Endothelial cell of umbilical vein (primary cell): Measurements from ENCODE around the gene KCNQ1OT1. TPM values are rescaled to one million over a fixed set of nuclear protein-coding genes. Genes with fewer than 3 reads are reported as not detected.

Experiments used
- BruUV-seq: library from RNA; stranded (reverse); fragments of 400-500 nt; replicated peaks from 2 replicates; lab custom pipeline; 2021; lab: Mats Ljungman, UMichigan
- CTCF ChIA-PET: fragments of 300-600, 350-600 bp; sonication (Branson Sonifier 250); formaldehyde crosslinking; loops from one replicate; lab custom pipeline; 2021; ENCODE audit warnings: antibody characterized with exemption, inconsistent platforms; lab: Charles Lee
- POLR2A ChIA-PET: fragments of 300-600, 350-600 bp; sonication (Branson Sonifier 250); formaldehyde crosslinking; loops from one replicate; lab custom pipeline; 2021; ENCODE audit warnings: antibody characterized with exemption, inconsistent platforms; lab: Charles Lee
- DNase-seq: peaks from one replicate; pipeline ENCODE4 v3.0.0-alpha.2; 2011; ENCODE audit warnings: low read depth, low spot score
- FAIRE-seq: peaks from 2 replicates; lab custom pipeline; 2011; peaks lifted over from hg19 to GRCh38; lab: Jason Lieb, UNC
- H2AFZ ChIP-seq: 2 replicates; pipeline ENCODE4 v1.6.0; 2012; ENCODE audit warnings: low read depth, low read length, control low read depth, inconsistent platforms
- H3K27ac ChIP-seq: 2 replicates; pipeline ENCODE4 v1.5.1; 2011; ENCODE audit warnings: low read depth, mild to moderate bottlenecking, control low read depth, low read length, moderate library complexity; ENCODE audit not compliant: insufficient read depth
- H3K27me3 ChIP-seq, 2 experiments: 2 replicates each; pipeline versions ENCODE4 v1.6.0 to v1.6.1; 2011; ENCODE audit warnings: low read length in 2 of 2, mixed read lengths in 1 of 2; ENCODE audit not compliant: control insufficient read depth in 2 of 2, insufficient read depth in 2 of 2
- H3K36me3 ChIP-seq, 2 experiments: 2 replicates in 1 of 2; 3 replicates in 1 of 2; pipeline ENCODE4 v1.5.1; 2011; ENCODE audit warnings: low read length in 2 of 2, mild to moderate bottlenecking in 1 of 2, moderate library complexity in 1 of 2; ENCODE audit not compliant: control insufficient read depth in 2 of 2, insufficient read depth in 2 of 2; ENCODE audit errors: extremely low read depth in 1 of 2
- H3K4me1 ChIP-seq: 3 replicates; pipeline ENCODE4 v1.5.1; 2011; ENCODE audit warnings: mild to moderate bottlenecking, low read length; ENCODE audit not compliant: control insufficient read depth, insufficient read depth; ENCODE audit errors: extremely low read depth
- H3K4me2 ChIP-seq: 2 replicates; pipeline ENCODE4 v1.6.1; 2011; ENCODE audit warnings: low read length, control low read depth, mixed read lengths; ENCODE audit not compliant: insufficient read depth
- H3K4me3 ChIP-seq, 3 experiments: fragments of 200-600 bp in 1 of 3; sonication (generic), shearing (Covaris generic) in 1 of 3; replicated peaks in 1 of 3; 2 replicates each; pipeline ENCODE4 v1.5.1; 2011 to 2016; ENCODE audit warnings: control low read depth in 3 of 3, low read length in 3 of 3, mild to moderate bottlenecking in 2 of 3, inconsistent platforms in 1 of 3, low read depth in 1 of 3, moderate library complexity in 1 of 3; ENCODE audit not compliant: insufficient read depth in 1 of 3
- H3K79me2 ChIP-seq: 2 replicates; pipeline ENCODE4 v1.6.0; 2012; ENCODE audit warnings: low read length, inconsistent platforms; ENCODE audit not compliant: control insufficient read depth, insufficient read depth
- H3K9ac ChIP-seq: replicated peaks from 2 replicates; pipeline ENCODE3; 2011; ENCODE audit warnings: low read length, control low read depth; ENCODE audit not compliant: insufficient read depth; ENCODE audit errors: extremely low read depth
- H3K9me1 ChIP-seq: replicated peaks from 3 replicates; pipeline ENCODE4 v1.6.0; 2011; ENCODE audit warnings: mild to moderate bottlenecking, low read length; ENCODE audit not compliant: control insufficient read depth, insufficient read depth; ENCODE audit errors: extremely low read depth
- H3K9me3 ChIP-seq: replicated peaks from 2 replicates; pipeline ENCODE4 v1.5.1; 2012; ENCODE audit warnings: low read length, inconsistent platforms; ENCODE audit not compliant: control insufficient read depth, insufficient read depth
- H4K20me1 ChIP-seq: replicated peaks from 2 replicates; pipeline ENCODE3; 2011; ENCODE audit warnings: mild to moderate bottlenecking, low read length; ENCODE audit not compliant: control insufficient read depth, insufficient read depth; ENCODE audit errors: extremely low read depth
- CTCF ChIP-seq, 2 donors: IDR thresholded peaks; 1 replicate in 1 of 2; 2 replicates in 1 of 2; pipeline ENCODE4 v1.5.1; 2011; ENCODE audit warnings: low read length in 2 of 2, mild to moderate bottlenecking in 2 of 2, moderate library complexity in 2 of 2, control low read depth in 1 of 2, inconsistent platforms in 1 of 2, low read depth in 1 of 2; ENCODE audit not compliant: insufficient read depth in 1 of 2; ENCODE audit errors: extremely low read depth in 1 of 2
- EZH2 ChIP-seq: IDR thresholded peaks from 2 replicates; pipeline ENCODE4 v1.6.1; 2012; ENCODE audit warnings: borderline replicate concordance, low read depth, mild to moderate bottlenecking, moderate library complexity, low read length, inconsistent platforms; ENCODE audit not compliant: severe bottlenecking
- FOS ChIP-seq: IDR thresholded peaks from 2 replicates; pipeline ENCODE4 v1.6.1; 2011; ENCODE audit warnings: mild to moderate bottlenecking, low read length, moderate library complexity, borderline replicate concordance; ENCODE audit not compliant: insufficient read depth
- GATA2 ChIP-seq: IDR thresholded peaks from 2 replicates; pipeline ENCODE4 v1.7.0; 2011; ENCODE audit warnings: low read depth, mild to moderate bottlenecking, moderate library complexity, mixed read lengths, low read length; ENCODE audit not compliant: insufficient read length, insufficient read depth
- JUN ChIP-seq: IDR thresholded peaks from 2 replicates; pipeline ENCODE4 v1.6.1; 2011; ENCODE audit warnings: borderline replicate concordance, low read depth; ENCODE audit not compliant: insufficient read length, insufficient read depth
- MAX ChIP-seq: IDR thresholded peaks from 2 replicates; pipeline ENCODE4 v1.6.1; 2011; ENCODE audit not compliant: insufficient read depth, insufficient read length
- MYC ChIP-seq: IDR thresholded peaks from one replicate; pipeline ENCODE4 v1.6.1; 2011; ENCODE audit warnings: mild to moderate bottlenecking, low read depth, low read length
- POLR2A ChIP-seq: IDR thresholded peaks from 2 replicates; pipeline ENCODE4 v1.6.1; 2012; ENCODE audit warnings: low read depth, mild to moderate bottlenecking, control low read depth, low read length
- POLR2AphosphoS5 ChIP-seq: IDR thresholded peaks from 2 replicates; pipeline ENCODE4 v1.6.1; 2012; ENCODE audit warnings: low read depth, mild to moderate bottlenecking, control low read depth, low read length, moderate library complexity; ENCODE audit not compliant: insufficient read depth
- dilution Hi-C: fragments of 300-500 bp; cut with MboI; formaldehyde crosslinking; loops from one replicate; pipeline ENCODE4 v1.15.0; 2019; ENCODE audit warnings: low sequenced_read_pairs; ENCODE audit not compliant: extremely low pct_ligation_motif_present
- intact Hi-C: fragments of 100-400 bp; cut with micrococcal nuclease; formaldehyde crosslinking; loops from one replicate; pipeline ENCODE4 v1.10.0; 2022
- polyA plus RNA-seq, 4 experiments: library from polyadenylated mRNA; depleted of rRNA in 3 of 4; stranded (reverse) in 3 of 4; unstranded in 1 of 4; fragments of >200 nt; gene quantifications; 2 replicates each; pipeline versions ENCODE4 v1.2.1 to v1.2.3, GENCODE V29; 2011 to 2012; ENCODE audit warnings: missing spikeins in 1 of 4
- total RNA-seq: library from RNA; stranded (reverse); gene quantifications from 2 replicates; pipeline ENCODE4 v1.2.3, GENCODE V29; 2021

KCNQ1OT1 gene
- total and polyA plus RNA-seq, 2 donors (not counting 3 experiments of a cell fraction or from before 2014, with no cell fraction given): 0.11 to 1.8 TPM

- ChIA-PET CTCF (no interaction called here), POLR2A (no interaction called here)
- Histone ChIP-seq H3K9ac (no peak overlapping the region), H3K27me3 (peaks cover 0 to 3% of the 10 kb centered on the region in 2 experiments), H2AFZ (no peak overlapping the region), H3K9me1 (no peaks in the 10 kb centered on the region), H3K4me1 (no peaks in the 10 kb centered on the region), H3K27ac (no peak overlapping the region), H3K36me3 (no peaks in the 10 kb centered on the region), H3K4me3 (no peak overlapping the region), H3K4me2 (no peak overlapping the region), H3K79me2 (no peaks in the 10 kb centered on the region), H4K20me1 (no peaks in the 10 kb centered on the region), H3K9me3 (no peaks in the 10 kb centered on the region)
- dilution Hi-C loops: no loop called here
- no peak for FAIRE-seq
- TF ChIP-seq FOS (no peak), MYC (no peak), POLR2AphosphoS5 (no peak), JUN (no peak), POLR2A (no peak), EZH2 (no peak), MAX (no peak), CTCF (IDR thresholded peaks at IDR 0.05; ENCODE audit: extremely low read depth in 1 of 2, insufficient read depth in 1 of 2, low read depth in 1 of 2, low read length in 2 of 2) (no peak), GATA2 (no peak)
- no TSS peak for BruUV-seq
- intact Hi-C loops: no loop called here
- no peak for DNase-seq
These were observed 23.2 kb upstream of the KCNQ1OT1 start for GRCh38 chr11:2722955-2723354.
